Measurements from ENCODE around the gene LRP4.
A peak's percentile ranks its signal among the peaks of the same experiment; 100 is the strongest.
"Not testable (repeated sequence)": the region's sequence is repeated elsewhere in the genome, so short reads cannot be mapped to it uniquely, and the experiment has no call there.

The LRP4 gene, protein sequence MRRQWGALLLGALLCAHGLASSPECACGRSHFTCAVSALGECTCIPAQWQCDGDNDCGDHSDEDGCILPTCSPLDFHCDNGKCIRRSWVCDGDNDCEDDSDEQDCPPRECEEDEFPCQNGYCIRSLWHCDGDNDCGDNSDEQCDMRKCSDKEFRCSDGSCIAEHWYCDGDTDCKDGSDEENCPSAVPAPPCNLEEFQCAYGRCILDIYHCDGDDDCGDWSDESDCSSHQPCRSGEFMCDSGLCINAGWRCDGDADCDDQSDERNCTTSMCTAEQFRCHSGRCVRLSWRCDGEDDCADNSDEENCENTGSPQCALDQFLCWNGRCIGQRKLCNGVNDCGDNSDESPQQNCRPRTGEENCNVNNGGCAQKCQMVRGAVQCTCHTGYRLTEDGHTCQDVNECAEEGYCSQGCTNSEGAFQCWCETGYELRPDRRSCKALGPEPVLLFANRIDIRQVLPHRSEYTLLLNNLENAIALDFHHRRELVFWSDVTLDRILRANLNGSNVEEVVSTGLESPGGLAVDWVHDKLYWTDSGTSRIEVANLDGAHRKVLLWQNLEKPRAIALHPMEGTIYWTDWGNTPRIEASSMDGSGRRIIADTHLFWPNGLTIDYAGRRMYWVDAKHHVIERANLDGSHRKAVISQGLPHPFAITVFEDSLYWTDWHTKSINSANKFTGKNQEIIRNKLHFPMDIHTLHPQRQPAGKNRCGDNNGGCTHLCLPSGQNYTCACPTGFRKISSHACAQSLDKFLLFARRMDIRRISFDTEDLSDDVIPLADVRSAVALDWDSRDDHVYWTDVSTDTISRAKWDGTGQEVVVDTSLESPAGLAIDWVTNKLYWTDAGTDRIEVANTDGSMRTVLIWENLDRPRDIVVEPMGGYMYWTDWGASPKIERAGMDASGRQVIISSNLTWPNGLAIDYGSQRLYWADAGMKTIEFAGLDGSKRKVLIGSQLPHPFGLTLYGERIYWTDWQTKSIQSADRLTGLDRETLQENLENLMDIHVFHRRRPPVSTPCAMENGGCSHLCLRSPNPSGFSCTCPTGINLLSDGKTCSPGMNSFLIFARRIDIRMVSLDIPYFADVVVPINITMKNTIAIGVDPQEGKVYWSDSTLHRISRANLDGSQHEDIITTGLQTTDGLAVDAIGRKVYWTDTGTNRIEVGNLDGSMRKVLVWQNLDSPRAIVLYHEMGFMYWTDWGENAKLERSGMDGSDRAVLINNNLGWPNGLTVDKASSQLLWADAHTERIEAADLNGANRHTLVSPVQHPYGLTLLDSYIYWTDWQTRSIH (N-terminal part only)

DNA sequence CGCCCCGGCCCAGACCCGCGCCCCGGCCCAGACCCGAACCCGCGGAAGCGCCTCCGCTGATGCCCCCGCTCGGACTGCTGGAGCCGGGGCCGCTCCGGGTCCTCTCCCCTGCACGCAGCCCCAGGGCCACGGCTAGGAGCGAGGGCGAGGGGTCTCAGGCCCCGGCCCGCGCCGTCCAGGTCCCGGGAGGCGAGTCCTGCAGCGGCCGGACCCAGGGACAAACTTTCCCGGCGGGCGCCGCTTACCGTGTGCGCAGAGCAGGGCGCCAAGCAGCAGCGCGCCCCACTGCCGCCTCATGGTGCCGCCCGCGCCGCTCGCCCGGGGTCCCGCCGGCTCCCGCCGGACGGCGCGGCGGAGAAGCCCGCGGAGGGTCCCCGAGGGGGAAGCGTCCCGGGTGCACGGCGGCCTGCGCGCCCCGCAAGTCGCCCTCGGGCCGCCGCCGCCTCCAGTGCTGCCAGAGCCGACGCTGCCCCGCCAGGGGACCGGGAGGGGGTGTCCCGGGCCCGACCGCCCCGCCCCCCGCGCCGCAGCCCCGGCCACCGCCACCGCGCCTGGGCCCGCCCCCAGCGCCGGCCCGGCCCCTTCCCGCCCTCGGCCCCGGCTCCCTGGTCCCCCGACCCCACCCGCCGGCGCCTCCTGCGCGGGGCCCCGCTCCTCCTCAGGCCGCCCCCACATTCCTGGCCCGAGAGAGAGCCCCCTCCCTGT lies at the start of gene LRP4:
Gene LRP4, minus strand, starts transcription at position 468 of the 705 bp plus-strand sequence. Its CDS starts 171 bp downstream, at position 297.
- peak; percentile 13 for DNase-seq

DNA sequence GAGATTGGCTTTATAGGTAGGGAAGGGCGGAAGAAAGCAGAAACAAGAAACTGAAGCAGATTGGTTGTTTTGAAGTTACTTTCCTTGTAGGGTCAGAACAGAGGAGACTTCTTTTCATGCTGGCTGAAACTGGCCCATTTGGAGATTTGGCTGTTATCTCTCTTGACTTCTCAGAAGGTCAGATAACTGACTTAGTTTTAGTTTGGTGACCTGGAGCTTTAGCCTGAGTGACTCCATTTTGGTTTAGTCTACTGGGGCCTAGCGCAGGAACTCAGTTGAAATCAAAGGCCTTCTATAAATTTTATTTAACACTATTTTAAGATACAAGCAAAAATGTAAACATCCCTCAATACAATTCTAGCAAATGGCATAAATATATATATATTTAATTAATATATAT lies 49.6 kb upstream of the LRP4 start:
- no peak for DNase-seq

DNA sequence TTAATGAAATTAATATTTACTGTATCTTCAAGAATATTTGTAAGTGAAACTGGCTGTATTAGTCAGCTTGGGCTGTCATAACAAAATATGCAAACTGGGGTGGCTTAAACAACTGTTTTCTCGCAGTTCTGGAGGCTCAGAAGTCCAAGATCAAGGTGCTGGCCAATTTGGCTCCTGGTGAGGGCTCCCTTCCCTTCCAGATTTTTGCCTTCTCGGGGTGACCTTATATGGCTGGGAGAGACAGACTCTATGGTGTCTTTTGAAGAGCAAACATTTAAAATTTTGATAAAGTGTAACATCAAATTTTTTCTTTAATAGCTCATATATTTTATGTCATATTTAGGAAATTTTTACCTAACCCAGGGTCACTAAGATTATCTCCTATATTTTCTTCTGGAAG lies 48.4 kb upstream of the LRP4 start:
- DNase-seq = no peak

DNA sequence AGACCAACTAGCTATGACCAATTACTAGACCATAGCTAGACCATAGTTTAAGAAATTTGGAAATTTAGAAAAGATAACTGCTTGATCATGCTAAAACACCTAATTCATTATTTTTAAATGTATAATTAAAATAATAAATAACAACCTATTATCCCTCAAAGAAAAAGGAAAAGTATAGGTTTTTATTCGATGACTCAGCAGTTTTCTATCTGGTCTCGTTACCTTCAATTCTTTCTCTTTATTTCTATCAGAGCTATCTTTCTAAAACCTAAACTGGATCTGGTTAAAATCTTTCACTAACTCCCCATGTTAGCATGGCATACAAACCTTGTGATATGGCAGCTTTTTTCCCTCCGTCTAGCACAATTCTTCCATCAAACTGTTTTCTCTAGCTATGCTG lies 45.5 kb upstream of the LRP4 start:
- no peak for DNase-seq

DNA sequence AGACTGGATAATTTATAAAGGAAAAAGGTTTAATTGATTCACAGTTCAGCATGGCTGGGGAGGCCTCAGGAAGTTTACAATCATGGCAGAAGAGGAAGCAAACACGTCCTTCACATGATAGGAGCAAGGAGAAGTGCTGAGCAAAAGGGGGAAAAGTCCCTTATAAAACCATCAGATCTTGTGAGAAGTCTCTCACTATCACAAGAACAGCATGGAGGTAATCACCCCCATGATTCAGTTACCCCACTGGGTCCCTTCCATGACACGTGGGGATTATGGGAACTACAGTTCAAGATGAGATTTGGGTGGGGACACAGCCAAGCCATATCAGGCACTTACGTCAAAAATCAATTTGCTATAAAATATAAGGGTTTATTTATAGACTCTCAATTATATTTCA lies 43.5 kb upstream of the LRP4 start:
- DNase-seq = not testable (repeated sequence)

DNA sequence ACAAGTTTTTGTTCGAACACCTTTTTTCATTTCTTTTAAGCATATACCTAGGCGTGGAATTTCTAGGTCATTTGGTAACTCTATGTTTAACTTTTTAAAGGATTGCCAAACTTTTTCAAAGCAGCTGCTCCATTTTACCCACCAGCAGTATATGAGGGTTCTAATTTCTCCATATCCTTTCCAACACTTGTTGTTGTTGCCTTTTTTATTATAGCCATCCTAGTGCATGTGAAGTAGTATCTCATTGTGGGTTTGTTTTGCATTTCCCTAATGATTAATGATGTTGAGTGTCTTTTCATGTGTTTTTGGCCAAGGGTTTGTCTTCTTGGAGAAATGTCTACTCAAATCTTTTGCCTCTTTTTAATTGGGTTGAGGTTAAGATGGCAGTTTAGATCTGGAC lies 42.7 kb upstream of the LRP4 start:
- DNase-seq = no peak

DNA sequence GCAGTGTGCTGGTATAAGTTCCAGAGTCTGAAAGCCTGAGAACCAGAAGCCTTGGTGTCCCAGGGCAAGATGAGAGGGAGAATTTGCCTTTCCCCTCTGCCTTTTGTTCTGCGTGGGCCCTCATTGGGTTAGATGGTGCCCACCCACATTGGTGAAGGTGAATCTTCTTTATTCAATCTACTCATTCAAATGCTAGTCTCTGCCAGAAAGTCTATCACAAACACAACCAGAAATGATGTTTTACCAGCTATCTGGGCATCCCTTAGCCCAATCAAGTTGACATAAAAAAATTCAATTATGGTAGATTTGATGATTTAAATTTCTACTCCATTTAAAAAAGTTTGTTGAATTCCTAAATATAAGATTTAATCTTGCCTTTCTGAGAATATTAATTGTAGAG lies 40.4 kb upstream of the LRP4 start:
- DNase-seq = no peak

DNA sequence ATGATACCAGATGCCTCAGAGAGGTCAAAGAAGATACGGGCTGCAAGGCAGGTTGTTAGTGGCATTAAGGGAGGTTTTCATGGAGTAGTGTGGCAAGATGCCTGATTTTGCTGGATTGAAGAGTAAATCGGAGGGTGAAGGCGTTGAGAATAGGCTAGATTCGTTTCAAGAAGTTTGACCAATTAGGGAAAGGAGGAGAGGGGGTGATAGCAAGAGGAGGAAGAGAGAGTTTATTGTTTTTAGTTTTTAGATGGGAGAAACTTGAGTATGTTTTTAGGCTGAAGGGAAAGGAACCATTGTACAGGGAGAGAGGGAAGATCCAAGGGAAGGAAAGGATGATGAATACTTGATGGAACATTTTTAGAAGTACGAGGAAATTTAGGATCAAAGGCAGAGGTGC lies 34.7 kb upstream of the LRP4 start:
- DNase-seq = no peak

DNA sequence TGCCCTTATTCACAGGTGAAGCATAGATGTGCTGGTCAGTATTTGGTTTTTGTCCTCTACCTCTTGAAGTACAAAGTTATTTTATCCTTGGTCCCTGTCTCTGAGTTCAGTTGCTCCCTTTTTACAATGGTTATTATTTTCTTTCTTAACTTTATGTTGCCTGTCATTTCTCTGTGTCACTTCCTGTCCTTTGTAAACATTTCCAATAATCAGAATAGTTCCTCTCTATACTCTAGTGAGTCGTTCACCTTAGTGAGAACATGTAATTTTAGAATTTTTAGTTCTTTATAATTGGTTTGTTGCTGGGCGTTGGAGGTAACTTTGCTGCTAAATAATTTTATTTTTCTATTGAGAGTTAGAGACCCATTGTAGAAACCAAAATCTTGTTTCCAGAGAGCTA lies 34.2 kb upstream of the LRP4 start:
- DNase-seq = no peak

DNA sequence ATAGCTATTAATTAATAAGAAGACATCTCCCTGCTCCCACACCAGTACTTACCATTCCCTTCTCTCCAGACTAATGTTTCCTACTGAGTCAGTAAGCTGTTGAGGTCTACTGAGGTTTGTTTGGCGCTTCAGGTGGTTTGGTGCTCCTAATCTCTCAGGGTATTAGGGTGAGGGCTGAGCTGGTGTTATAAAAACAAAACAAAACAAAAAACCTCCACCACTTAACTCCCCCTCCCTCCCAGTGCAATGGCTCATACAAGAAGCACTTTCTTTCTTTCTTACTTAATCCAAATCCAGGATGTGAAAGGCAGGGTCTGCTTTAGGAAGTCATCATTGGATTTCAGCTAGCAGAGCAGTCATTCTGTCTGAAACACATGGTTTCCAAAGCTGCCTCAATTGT lies 33.5 kb upstream of the LRP4 start:
- DNase-seq = no peak

DNA sequence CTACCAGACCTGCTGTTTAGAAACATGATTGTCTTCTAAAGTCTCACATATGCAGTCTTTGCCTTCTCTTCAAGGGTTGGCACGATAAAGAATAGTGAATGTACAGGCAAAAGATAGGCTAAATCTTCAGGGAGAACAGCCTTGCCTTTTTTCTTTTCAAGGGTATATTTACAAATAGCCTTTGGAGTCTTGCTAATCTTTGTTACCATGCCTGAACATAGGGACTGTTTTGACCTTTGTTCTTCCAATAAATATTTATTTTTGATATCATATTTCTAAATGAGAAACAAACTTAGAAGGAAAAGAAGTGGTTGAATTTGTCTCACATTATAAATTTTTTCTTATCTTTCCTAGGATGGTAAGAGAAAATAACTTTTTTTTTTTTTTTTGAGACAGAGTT lies 30.9 kb upstream of the LRP4 start:
- no peak for DNase-seq

DNA sequence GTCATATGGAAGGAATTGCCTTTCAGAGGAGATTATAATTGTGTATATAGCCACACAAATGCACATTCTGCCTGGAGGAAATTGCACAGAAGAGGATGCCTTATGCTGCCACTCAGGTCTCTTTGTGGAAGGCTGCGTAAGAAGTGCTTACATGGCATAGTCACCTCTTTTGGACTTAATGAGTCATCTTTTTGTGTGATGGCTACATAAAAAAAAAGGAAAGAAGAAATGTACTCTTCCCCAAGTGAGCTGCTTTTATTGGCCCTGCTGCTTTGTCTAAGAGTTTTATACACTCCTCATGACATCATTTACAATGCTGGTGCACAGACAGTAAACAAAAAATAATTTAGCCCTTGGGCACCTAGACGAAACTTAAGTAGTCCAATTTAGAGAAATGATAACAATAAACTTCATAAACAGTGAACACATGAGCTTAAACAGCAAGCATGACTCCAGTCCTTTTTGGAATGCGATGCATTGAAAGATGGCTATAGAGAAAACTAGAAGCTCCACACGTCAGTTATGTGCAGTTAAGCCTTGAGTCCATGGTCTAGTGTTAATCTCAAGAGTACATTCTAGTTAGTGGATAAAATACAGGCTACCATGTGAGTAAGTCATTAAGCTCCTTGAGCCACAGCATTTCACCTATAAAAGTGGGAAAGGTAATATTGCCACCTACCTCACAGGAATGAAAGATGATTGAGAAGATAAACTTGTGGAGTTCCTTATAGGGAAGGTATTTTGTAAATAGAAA lies 30.2 kb upstream of the LRP4 start:
- DNase-seq = peak; percentile 72

DNA sequence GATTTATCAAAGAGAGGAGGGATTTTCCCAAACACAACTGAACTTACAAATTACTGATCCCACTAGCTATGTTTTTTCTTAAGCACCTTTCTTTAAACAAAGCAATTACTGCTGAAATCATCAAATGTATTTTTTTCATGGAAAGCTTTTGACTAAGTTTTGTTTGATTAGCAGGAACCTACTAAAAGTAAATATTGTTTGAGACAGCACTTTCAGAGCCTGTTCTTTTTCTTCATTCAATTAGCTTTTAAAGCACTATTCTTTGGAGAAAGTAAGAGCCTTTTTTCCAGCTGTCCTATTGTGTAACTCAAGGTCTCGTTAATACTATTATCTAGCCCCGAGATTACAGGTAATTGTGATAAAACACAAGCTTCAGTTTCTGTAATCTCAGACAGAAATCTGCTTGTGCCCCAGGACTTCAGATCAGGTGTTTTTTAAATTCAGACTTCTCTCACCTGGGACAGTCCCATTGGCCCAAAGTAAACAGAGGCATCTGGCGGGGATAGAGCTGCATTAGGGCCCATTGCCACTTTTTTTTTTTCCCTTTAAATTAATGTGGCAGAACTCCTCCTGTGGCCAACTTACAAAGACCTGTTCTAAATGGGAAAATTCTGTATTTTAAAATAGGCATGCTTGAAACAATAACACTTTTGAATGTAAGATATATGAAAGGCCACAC lies 29.2 kb upstream of the LRP4 start:
- no peak for DNase-seq

DNA sequence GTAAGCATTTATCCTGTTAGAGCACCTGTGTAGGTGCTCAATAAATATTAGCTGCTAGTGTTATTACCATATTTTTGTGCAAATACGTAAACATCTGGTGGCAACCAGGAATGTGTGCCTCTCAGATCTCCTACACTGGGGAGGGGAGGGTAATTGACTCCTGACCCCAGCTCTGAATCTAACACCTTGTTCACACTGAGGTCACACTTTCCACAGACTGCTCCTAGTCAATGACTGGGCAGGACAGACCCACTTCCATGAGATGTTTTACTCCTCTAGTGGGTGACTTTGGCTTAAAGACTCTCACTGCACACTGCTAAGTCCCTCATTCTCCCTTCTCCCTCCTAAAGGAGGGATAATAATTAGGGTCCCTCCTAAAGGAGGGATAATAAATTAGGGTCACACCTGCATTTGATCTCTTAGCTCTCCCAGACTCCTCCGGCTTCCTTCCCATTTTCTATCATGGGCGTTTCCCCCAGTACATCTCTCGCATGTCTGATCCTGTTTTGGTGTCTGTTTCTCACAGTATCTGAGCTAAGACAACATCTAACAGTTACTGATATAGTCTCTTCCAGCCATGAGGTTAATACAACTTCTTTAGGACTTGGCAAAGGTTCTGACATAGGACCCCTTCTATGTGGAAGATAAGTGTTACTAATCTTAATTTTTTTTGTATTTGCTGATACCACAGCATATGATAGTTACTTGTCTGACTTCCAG lies 26.2 kb upstream of the LRP4 start:
- no peak for DNase-seq

DNA sequence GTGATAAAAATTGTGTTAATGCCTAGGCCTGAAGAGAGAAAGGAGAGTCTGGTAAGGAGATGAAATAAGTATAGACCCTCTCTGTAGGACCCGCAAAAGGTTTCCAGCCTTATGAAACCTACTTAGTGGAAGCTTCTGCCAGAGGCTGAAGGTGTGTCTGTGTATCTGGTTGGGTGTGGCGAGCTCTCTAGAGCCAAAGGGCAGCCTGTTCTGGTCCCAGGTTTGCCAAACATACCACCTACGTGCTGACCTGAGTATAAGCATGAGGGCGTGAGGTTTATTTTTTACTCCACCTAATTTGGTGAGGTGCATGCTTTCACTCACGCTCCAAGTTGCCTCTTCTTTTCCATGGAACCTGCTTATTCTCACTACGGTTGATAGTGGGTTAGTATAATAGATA lies 23.8 kb upstream of the LRP4 start:
- no peak for DNase-seq

DNA sequence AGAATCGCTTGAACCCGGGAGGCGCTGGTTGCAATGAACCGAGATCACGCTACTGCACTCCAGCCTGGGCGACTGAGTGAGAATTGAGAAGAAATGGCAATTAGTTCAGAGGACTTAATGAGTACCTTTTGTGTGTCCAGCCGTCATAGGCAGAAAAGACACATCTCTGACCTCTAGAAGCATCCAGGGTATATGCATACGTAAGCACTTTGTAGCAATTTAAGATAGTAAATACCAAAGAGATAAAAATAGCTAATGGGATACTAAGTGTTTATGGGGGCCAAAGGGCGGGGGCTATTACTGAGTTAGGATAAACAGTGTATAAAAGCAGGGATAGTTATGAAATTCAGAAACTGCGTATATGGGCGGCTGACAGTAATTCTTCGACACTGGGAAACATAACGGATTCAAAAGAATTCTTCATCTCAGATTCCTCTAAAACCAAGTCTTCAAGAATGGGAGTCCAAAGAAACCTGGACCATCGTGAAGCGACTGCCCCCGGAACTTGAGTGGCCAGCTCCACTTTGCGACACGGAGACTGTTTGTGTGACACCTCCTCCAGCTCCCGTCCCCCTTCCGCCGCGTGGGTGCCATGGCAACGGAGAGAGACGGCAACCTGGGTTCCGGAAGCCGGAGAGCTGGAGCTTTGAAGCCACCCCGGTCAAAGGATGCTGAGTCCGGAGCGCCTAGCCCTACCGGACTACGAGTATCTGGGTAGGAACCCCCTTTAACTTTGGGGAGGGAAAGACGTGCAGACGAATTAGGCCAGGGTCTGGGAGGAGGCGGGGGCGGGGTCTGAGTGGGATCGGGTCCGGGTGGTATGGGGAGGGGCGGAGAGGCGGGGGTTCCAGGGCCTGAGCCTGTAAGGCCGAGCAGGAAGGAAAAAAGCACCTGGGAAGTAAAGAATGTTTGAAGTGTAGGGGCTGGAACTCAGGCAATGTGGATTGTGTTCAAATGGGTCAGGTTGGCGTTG lies 18.1 kb upstream of the LRP4 start, which contains the start of gene CSTPP1:
Gene CSTPP1, plus strand, starts transcription at position 624 of the 973 bp plus-strand sequence. Its CDS starts 45 bp downstream, at position 669.
- DNase-seq = peak; percentile 93

DNA sequence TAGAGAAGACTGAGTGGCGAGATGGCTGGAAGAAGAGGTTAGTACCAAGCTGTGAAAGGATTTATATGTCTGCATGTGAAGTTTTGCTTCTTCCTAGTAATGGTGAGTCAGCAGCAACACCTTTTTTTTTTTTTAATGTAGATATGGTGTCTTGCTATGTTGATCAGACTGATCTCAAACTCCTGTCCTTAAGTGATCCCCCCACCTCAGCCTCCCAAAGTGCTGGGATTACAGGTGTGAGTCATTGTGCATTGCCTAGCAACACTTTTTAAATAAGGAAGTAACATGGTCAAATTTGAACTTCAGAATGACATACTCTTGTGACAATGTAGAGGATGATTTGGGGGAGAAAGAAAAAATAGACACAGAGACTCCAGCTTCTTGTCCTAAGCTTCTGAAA lies 11.7 kb upstream of the LRP4 start:
- peak; percentile 68 for DNase-seq

DNA sequence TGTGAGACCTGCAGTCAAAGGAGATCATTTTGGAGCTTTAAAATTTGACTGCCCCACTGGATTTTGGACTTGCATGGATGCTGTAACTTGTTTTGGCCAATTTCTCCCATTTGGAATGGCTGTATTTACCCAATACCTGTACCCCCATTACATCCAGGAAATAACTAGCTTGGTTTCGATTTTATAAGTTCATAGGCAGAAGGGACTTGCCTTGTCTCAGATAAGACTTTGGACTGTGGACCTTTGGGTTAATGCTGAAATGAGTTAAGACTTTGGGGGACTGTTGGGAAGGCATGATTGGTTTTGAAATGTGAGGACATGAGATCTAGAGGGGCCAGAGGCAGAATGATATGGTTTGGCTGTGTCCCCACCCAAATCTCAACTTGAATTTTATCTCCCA lies 10.4 kb upstream of the LRP4 start:
- not testable (repeated sequence) for DNase-seq

DNA sequence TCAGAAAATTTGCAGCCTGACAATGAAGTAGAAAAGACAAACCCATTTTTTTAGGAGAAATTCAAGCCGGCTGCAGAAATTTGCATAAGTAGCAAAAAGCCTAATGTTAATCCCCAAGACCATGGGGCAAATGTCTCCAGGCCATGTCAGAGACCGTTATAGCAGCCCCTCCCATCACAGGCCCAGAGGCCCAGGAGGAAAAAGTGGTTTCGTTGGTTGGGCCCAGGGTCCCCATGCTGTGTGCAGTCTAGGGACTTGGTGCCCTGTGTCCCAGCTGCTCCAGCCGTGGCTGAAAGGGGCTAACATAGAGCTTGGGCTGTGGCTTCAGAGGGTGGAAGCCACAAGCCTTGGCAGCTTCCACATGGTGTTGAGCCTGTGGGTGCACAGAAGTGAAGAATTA lies 9.6 kb upstream of the LRP4 start:
- DNase-seq = not testable (repeated sequence)

All from fibroblast of upper back skin (primary cell).